GM19023 (cell line): ENCODE data around the gene SNRPA.
"Not testable (repeated sequence)": the region's sequence is repeated elsewhere in the genome, so short reads cannot be mapped to it uniquely, and the experiment has no call there.

ENCODE experiments used
- ATAC-seq: cut with Tn5 transposase; IDR thresholded peaks from one replicate; pipeline ENCODE4 v1.9.1; 2021; ENCODE audit warnings: mild to moderate bottlenecking, moderate library complexity; ENCODE audit not compliant: unreplicated experiment

The SNRPA gene

GRCh38 chr19:40744554-40745401, 6.2 kb upstream of the SNRPA start:
- no peak for ATAC-seq

GRCh38 chr19:40745402-40745780, 5.6 kb upstream of the SNRPA start:
- no peak for ATAC-seq

- ATAC-seq, result no peak
Observed at GRCh38 chr19:40747536-40747935, 3.5 kb upstream of the SNRPA start.

- peak; percentile 84 for ATAC-seq
Observed at GRCh38 chr19:40750058-40750873, 737 bp upstream of the SNRPA start, which contains the start of gene ACTMAP. Gene ACTMAP (minus strand): TSS chr19:40750477. CDS start chr19:40749803, 674 bp downstream.

- no peak for ATAC-seq
Observed at GRCh38 chr19:40752257-40752781, 1.3 kb downstream of the SNRPA start.

GRCh38 chr19:40754611-40755247, 3.7 kb downstream of the SNRPA start:
- no peak for ATAC-seq

- no peak for ATAC-seq
Observed at GRCh38 chr19:40755248-40755624, 4.2 kb downstream of the SNRPA start.

GRCh38 chr19:40755791-40756190, 4.8 kb downstream of the SNRPA start:
- ATAC-seq, result no peak

- ATAC-seq, result no peak
Observed at GRCh38 chr19:40756502-40757110, 5.6 kb downstream of the SNRPA start.

GRCh38 chr19:40758491-40758890, 7.5 kb downstream of the SNRPA start:
- ATAC-seq, result no peak

- ATAC-seq, result no peak
Observed at GRCh38 chr19:40759352-40759751, 8.3 kb downstream of the SNRPA start.

- ATAC-seq, result no peak
Observed at GRCh38 chr19:40762754-40763470, 11.9 kb downstream of the SNRPA start.

GRCh38 chr19:40763526-40763925, 12.5 kb downstream of the SNRPA start:
- no peak for ATAC-seq

- ATAC-seq, result no peak
Observed at GRCh38 chr19:40763963-40764362, 13.0 kb downstream of the SNRPA start.

GRCh38 chr19:40766385-40766784, 15.4 kb downstream of the SNRPA start:
- not testable (repeated sequence) for ATAC-seq

- ATAC-seq, result no peak
Observed at GRCh38 chr19:40768869-40769268, 17.9 kb downstream of the SNRPA start.

- ATAC-seq, result not testable (repeated sequence)
Observed at GRCh38 chr19:40771101-40771862, 20.3 kb downstream of the SNRPA start.

- ATAC-seq, result no peak
Observed at GRCh38 chr19:40774916-40775631, 24.1 kb downstream of the SNRPA start, which contains the start of gene MIA. Gene MIA (plus strand): TSS chr19:40775521. CDS start chr19:40775543, 22 bp downstream.

- no peak for ATAC-seq
Observed at GRCh38 chr19:40775632-40776022, 24.6 kb downstream of the SNRPA start.
